Nephron (organoid): ENCODE data around the gene P2RY14.

Source experiments
- H3K27ac Mint-ChIP-seq, 3 experiments: 2 replicates each; pipeline ENCODE4 v1.8.0; 2020; ENCODE audit warnings: mixed read lengths in 3 of 3, mild to moderate bottlenecking in 2 of 3, moderate library complexity in 1 of 3
- H3K27me3 Mint-ChIP-seq: 2 replicates; pipeline ENCODE4 v1.8.0; 2021; ENCODE audit warnings: low read depth, mild to moderate bottlenecking, moderate library complexity, mixed read lengths
- H3K36me3 Mint-ChIP-seq: 2 replicates; pipeline ENCODE4 v1.8.0; 2020; ENCODE audit warnings: low read depth, mixed read lengths
- H3K4me1 Mint-ChIP-seq: 2 replicates; pipeline ENCODE4 v1.8.0; 2020; ENCODE audit warnings: mixed read lengths
- H3K4me3 Mint-ChIP-seq, 3 experiments: 2 replicates each; pipeline ENCODE4 v1.8.0; 2020; ENCODE audit warnings: mild to moderate bottlenecking in 3 of 3, mixed read lengths in 3 of 3, moderate library complexity in 2 of 3
- H3K9me3 Mint-ChIP-seq: 2 replicates; pipeline ENCODE4 v1.8.0; 2020; ENCODE audit warnings: mixed read lengths
- CTCF ChIP-seq, 3 experiments: fragments of 200-600 bp; sonication (generic); IDR thresholded peaks; one replicate each; pipeline ENCODE4 v1.5.0; 2021; ENCODE audit warnings: antibody characterized with exemption in 3 of 3; ENCODE audit not compliant: unreplicated experiment in 3 of 3

Gene P2RY14

GRCh38 chr3:151278230-151278629, at the start of gene P2RY14:
Gene P2RY14, minus strand, starts transcription at chr3:151278542. Its CDS starts 64,226 bp downstream, at chr3:151214316.
- no peaks in the 10 kb centered on the region for H3K36me3 Mint-ChIP-seq
- no peaks in the 10 kb centered on the region for H3K9me3 Mint-ChIP-seq
- TF ChIP-seq CTCF (IDR thresholded peaks at IDR 0.05; ENCODE audit: unreplicated experiment in 3 of 3): no peak
- H3K4me1 Mint-ChIP-seq: peaks cover 18% of the 10 kb centered on the region
- no peaks in the 10 kb centered on the region for H3K27me3 Mint-ChIP-seq
- no peak within 1 kb of the TSS for H3K27ac Mint-ChIP-seq
- H3K4me3 Mint-ChIP-seq: no peak within 1 kb of the TSS

GRCh38 chr3:151327571-151328198, 49.3 kb upstream of the P2RY14 start:
- Mint-ChIP-seq H3K27ac (no peak overlapping the region), H3K36me3 (no peaks in the 10 kb centered on the region), H3K4me1 (no peaks in the 10 kb centered on the region), H3K9me3 (no peaks in the 10 kb centered on the region), H3K4me3 (no peak overlapping the region), H3K27me3 (no peaks in the 10 kb centered on the region)
- peak; percentile 50 to 68 (median 58) for TF ChIP-seq CTCF (IDR thresholded peaks at IDR 0.05; ENCODE audit: unreplicated experiment in 3 of 3)

GRCh38 chr3:151322511-151322910, 44.2 kb upstream of the P2RY14 start:
- Mint-ChIP-seq H3K9me3 (no peaks in the 10 kb centered on the region), H3K36me3 (no peaks in the 10 kb centered on the region), H3K4me3 (no peak overlapping the region), H3K4me1 (no peaks in the 10 kb centered on the region), H3K27ac (no peak overlapping the region), H3K27me3 (no peaks in the 10 kb centered on the region)
- TF ChIP-seq CTCF (IDR thresholded peaks at IDR 0.05; ENCODE audit: unreplicated experiment in 3 of 3): no peak

- H3K9me3 Mint-ChIP-seq: no peaks in the 10 kb centered on the region
- no peak overlapping the region for H3K27ac Mint-ChIP-seq
- H3K4me1 Mint-ChIP-seq: no peaks in the 10 kb centered on the region
- TF ChIP-seq CTCF (IDR thresholded peaks at IDR 0.05; ENCODE audit: unreplicated experiment in 3 of 3): no peak
- H3K4me3 Mint-ChIP-seq: no peak overlapping the region
- no peaks in the 10 kb centered on the region for H3K27me3 Mint-ChIP-seq
- no peaks in the 10 kb centered on the region for H3K36me3 Mint-ChIP-seq
Observed at GRCh38 chr3:151321526-151321925, 43.2 kb upstream of the P2RY14 start.

GRCh38 chr3:151320131-151320530, 41.8 kb upstream of the P2RY14 start:
- TF ChIP-seq CTCF (IDR thresholded peaks at IDR 0.05; ENCODE audit: unreplicated experiment in 3 of 3): no peak
- H3K27ac Mint-ChIP-seq: no peak overlapping the region
- no peaks in the 10 kb centered on the region for H3K36me3 Mint-ChIP-seq

GRCh38 chr3:151319628-151320027, 41.3 kb upstream of the P2RY14 start:
- H3K4me1 Mint-ChIP-seq: no peaks in the 10 kb centered on the region
- H3K36me3 Mint-ChIP-seq: no peaks in the 10 kb centered on the region
- no peak overlapping the region for H3K4me3 Mint-ChIP-seq
- TF ChIP-seq CTCF (IDR thresholded peaks at IDR 0.05; ENCODE audit: unreplicated experiment in 3 of 3): no peak
- H3K27ac Mint-ChIP-seq: no peak overlapping the region
- H3K9me3 Mint-ChIP-seq: no peaks in the 10 kb centered on the region
- no peaks in the 10 kb centered on the region for H3K27me3 Mint-ChIP-seq

More at GRCh38 chr3:151320131-151320530, 41.8 kb upstream of the P2RY14 start:
- H3K27me3 Mint-ChIP-seq: no peaks in the 10 kb centered on the region
- H3K4me3 Mint-ChIP-seq: no peak overlapping the region
- no peaks in the 10 kb centered on the region for H3K9me3 Mint-ChIP-seq
- no peaks in the 10 kb centered on the region for H3K4me1 Mint-ChIP-seq
